Endodermal cell (in vitro differentiated cells): ENCODE data around the gene SYNDIG1. TPM values are rescaled to one million over a fixed set of nuclear protein-coding genes. Genes with fewer than 3 reads are reported as not detected.
A peak's percentile ranks its signal among the peaks of the same experiment; 100 is the strongest.

Experiments
- DNase-seq: peaks from one replicate; pipeline ENCODE4 v3.0.0-alpha.2; 2017
- H3K27ac ChIP-seq: 2 replicates; pipeline ENCODE4 v1.5.1; 2013; ENCODE audit warnings: mild to moderate bottlenecking, low read depth, low read length, moderate library complexity
- H3K27me3 ChIP-seq: 2 replicates; pipeline ENCODE4 v1.6.1; 2013; ENCODE audit warnings: mild to moderate bottlenecking, low read length, moderate library complexity; ENCODE audit not compliant: insufficient read depth, control insufficient read depth, poor library complexity, severe bottlenecking
- H3K36me3 ChIP-seq: 2 replicates; pipeline ENCODE4 v1.7.0; 2013; ENCODE audit warnings: mild to moderate bottlenecking, low read length, moderate library complexity; ENCODE audit not compliant: control insufficient read depth, insufficient read depth
- H3K4me1 ChIP-seq: one replicate; pipeline ENCODE4 v1.7.0; 2013; ENCODE audit warnings: low read length; ENCODE audit not compliant: control insufficient read depth, insufficient read depth
- H3K4me3 ChIP-seq: 2 replicates; pipeline ENCODE4 v1.5.1; 2013; ENCODE audit warnings: mild to moderate bottlenecking, low read length, moderate library complexity
- H3K9ac ChIP-seq: 2 replicates; pipeline ENCODE4 v1.6.1; 2013; ENCODE audit warnings: mild to moderate bottlenecking, low read length, moderate library complexity; ENCODE audit not compliant: poor library complexity, severe bottlenecking; ENCODE audit errors: extremely low read depth
- H3K9me3 ChIP-seq: 2 replicates; pipeline ENCODE4 v1.6.1; 2013; ENCODE audit warnings: mild to moderate bottlenecking, low read length, moderate library complexity; ENCODE audit not compliant: control insufficient read depth
- H3K27ac Mint-ChIP-seq: 2 replicates; pipeline ENCODE4 v1.8.0; 2020; ENCODE audit warnings: mixed read lengths
- H3K27me3 Mint-ChIP-seq: 2 replicates; pipeline ENCODE4 v1.8.0; 2021; ENCODE audit warnings: mild to moderate bottlenecking, mixed read lengths; ENCODE audit not compliant: insufficient read depth
- H3K36me3 Mint-ChIP-seq: 2 replicates; pipeline ENCODE4 v1.8.0; 2020; ENCODE audit warnings: low read depth, mixed read lengths
- H3K4me1 Mint-ChIP-seq: 2 replicates; pipeline ENCODE4 v1.8.0; 2020; ENCODE audit warnings: mixed read lengths
- H3K4me3 Mint-ChIP-seq: 2 replicates; pipeline ENCODE4 v1.8.0; 2020; ENCODE audit warnings: mild to moderate bottlenecking, moderate library complexity, mixed read lengths
- H3K9me3 Mint-ChIP-seq: 2 replicates; pipeline ENCODE4 v1.8.0; 2020; ENCODE audit warnings: mild to moderate bottlenecking, mixed read lengths
- CTCF ChIP-seq: fragments of 200-600 bp; sonication (generic); conservative IDR thresholded peaks from 2 replicates; pipeline ENCODE4 v1.5.0; 2021; ENCODE audit warnings: antibody characterized with exemption, mild to moderate bottlenecking
- WGBS, 2 experiments: methylation state at CpG; one replicate each; pipeline versions ENCODE4 v1.1.5 to v1.1.7; 2013; ENCODE audit warnings: missing lambda C conversion rate in 2 of 2, mixed read lengths in 1 of 2; ENCODE audit not compliant: insufficient coverage in 1 of 2, insufficient read length in 1 of 2; 5-methylcytosine and 5-hydroxymethylcytosine counted together
- total RNA-seq, 2 donors: library from RNA; stranded (reverse); fragmentation: NEBNext Ultra II Directional in 1 of 2; extraction: Animal tissue kit (Norgen Biotek cat#: 25700) in 1 of 2; gene quantifications; 2 replicates in 1 of 2; 3 replicates in 1 of 2; pipeline ENCODE4 v1.2.1, GENCODE V29; 2021

SYNDIG1 gene
- total RNA-seq, 2 donors from 2014 or later = 5.5 to 6.8 TPM

- H3K9ac ChIP-seq = no peak overlapping the region
- no peak for DNase-seq
- no peaks in the 10 kb centered on the region for H3K36me3 Mint-ChIP-seq
- no peak overlapping the region for H3K4me3 ChIP-seq
- H3K9me3 ChIP-seq = no peaks in the 10 kb centered on the region
- H3K27ac ChIP-seq = no peak overlapping the region
- H3K27me3 ChIP-seq = no peaks in the 10 kb centered on the region
- no peak overlapping the region for H3K4me3 Mint-ChIP-seq
- H3K4me1 ChIP-seq = no peaks in the 10 kb centered on the region
- H3K4me1 Mint-ChIP-seq = peaks cover 35% of the 10 kb centered on the region
- WGBS, 2 experiments = 93 to 100% methylated on average over 3 to 6 of the region's 6 CpGs
- H3K27me3 Mint-ChIP-seq = peaks cover 7% of the 10 kb centered on the region
- no peak for TF ChIP-seq CTCF
- H3K36me3 ChIP-seq = no peaks in the 10 kb centered on the region
- H3K27ac Mint-ChIP-seq = no peak overlapping the region
- H3K9me3 Mint-ChIP-seq = peaks cover 10% of the 10 kb centered on the region
These were observed 161.2 kb downstream of the SYNDIG1 start for GRCh38 chr20:24630486-24631172.

DNA sequence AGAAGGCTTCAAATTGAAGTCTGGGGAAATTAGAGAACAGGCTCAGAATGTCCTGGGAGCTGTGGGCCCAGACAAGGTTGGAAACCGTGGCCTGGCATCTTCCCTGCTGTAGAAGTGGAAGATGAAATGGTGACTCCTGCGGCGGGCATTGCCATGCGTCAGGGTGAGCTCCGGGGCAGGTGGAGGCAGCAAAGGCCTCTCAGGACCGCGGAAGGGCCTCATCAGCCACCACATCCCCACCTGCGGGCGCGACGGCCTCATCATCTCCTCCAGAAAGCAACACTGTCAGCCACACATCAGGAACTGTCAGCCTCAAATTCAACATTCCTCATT, 161.7 kb downstream of the SYNDIG1 start:
- Mint-ChIP-seq H3K27ac (no peak overlapping the region), H3K36me3 (no peaks in the 10 kb centered on the region)

DNA sequence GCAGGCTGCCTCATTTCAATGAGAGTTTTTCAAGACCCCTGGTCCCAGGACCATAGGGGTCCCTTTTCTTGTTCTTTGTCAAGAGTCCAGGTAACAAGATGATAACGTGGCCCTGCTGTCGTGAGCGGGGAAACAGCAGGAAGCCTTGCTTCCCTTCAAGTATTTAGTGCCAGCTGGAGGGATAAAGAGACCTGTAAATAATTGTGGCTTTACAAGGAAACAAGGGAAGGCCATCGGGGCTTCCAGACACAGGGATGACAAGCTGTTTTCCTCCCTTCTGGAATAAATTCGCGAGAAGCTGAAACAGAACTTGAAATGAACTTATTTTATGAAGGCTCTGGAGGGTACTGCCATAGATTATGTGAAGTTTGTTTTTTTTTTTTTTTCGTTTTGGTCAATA, 163.2 kb downstream of the SYNDIG1 start:
- Mint-ChIP-seq H3K4me1 (peaks cover 38% of the 10 kb centered on the region), H3K27ac (no peak overlapping the region), H3K27me3 (peaks cover 7% of the 10 kb centered on the region), H3K4me3 (no peak overlapping the region), H3K9me3 (no peaks in the 10 kb centered on the region), H3K36me3 (no peaks in the 10 kb centered on the region)
- Histone ChIP-seq H3K4me3 (no peak overlapping the region), H3K36me3 (no peaks in the 10 kb centered on the region), H3K4me1 (no peaks in the 10 kb centered on the region), H3K27me3 (no peaks in the 10 kb centered on the region), H3K9ac (no peak overlapping the region), H3K9me3 (no peaks in the 10 kb centered on the region), H3K27ac (peak overlapping the region; percentile 16)
- no peak for DNase-seq
- WGBS, 2 experiments = 64 to 76% methylated on average over 3 to 6 of the region's 7 CpGs
- no peak for TF ChIP-seq CTCF

More for the DNA sequence above, 161.7 kb downstream of the SYNDIG1 start:
- Histone ChIP-seq H3K4me3 (no peak overlapping the region), H3K27ac (no peak overlapping the region), H3K9ac (no peak overlapping the region), H3K4me1 (no peaks in the 10 kb centered on the region), H3K27me3 (no peaks in the 10 kb centered on the region), H3K36me3 (no peaks in the 10 kb centered on the region), H3K9me3 (no peaks in the 10 kb centered on the region)
- peaks cover 9% of the 10 kb centered on the region for H3K9me3 Mint-ChIP-seq
- peaks cover 38% of the 10 kb centered on the region for H3K4me1 Mint-ChIP-seq
- peaks cover 7% of the 10 kb centered on the region for H3K27me3 Mint-ChIP-seq
- TF ChIP-seq CTCF = no peak
- DNase-seq = no peak
- no peak overlapping the region for H3K4me3 Mint-ChIP-seq
- WGBS, 2 experiments = 97 to 100% methylated on average over 3 to 11 of the region's 11 CpGs
